T-helper 22 cell (primary cell): Measurements from ENCODE around the gene TRAPPC4.
"Not testable (repeated sequence)": the region's sequence is repeated elsewhere in the genome, so short reads cannot be mapped to it uniquely, and the experiment has no call there.

Experiments
- DNase-seq: peaks from one replicate; pipeline ENCODE4 v3.0.0-alpha.2; 2020; ENCODE audit warnings: low read depth

Gene TRAPPC4

DNA sequence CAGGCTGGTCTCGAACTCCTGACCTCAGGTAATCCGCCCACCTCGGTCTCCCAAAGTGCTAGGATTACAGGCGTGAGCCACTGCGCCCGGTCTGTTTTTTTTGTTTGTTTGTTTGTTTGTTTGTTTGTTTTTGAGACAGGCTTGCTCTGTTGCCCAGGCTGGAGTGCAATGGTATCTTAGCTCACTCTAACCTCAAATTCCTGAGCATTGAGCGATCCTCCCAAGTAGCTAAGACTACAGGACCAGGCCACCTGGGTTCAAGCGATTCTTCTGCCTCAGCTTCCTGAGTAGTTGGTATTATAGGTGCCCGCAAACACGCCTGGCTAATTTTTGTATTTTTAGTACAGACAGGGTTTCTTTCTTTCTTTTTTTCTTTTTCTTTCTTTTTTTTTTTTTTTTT is 14.9 kb downstream of the TRAPPC4 start:
- not testable (repeated sequence) for DNase-seq

- no peak for DNase-seq
These were observed 16.2 kb downstream of the TRAPPC4 start for GRCh38 chr11:119034813-119035212.

DNA sequence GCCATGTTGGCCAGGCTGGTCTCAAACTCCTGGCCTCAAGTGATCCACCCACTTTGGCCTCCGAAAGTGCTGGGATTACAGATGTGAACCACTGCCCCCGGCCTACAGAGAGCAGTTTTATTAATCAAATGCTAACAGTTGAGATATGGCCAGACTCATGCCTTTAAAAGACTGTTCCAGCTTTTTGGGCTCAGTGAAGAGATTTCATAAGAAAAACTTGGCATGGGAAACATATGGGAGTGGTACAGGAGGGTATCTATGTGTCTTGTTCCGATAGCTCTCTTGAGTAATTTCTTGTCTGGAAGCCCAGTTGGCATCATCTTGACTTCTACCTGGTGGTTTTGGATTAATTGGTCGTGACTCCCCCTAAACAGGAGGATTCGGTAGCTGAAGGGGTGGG is 20.3 kb downstream of the TRAPPC4 start:
- no peak for DNase-seq

GRCh38 chr11:119039471-119039870 is 20.9 kb downstream of the TRAPPC4 start:
- DNase-seq: not testable (repeated sequence)

GRCh38 chr11:119041821-119042514 is 23.4 kb downstream of the TRAPPC4 start:
- DNase-seq: no peak

DNA sequence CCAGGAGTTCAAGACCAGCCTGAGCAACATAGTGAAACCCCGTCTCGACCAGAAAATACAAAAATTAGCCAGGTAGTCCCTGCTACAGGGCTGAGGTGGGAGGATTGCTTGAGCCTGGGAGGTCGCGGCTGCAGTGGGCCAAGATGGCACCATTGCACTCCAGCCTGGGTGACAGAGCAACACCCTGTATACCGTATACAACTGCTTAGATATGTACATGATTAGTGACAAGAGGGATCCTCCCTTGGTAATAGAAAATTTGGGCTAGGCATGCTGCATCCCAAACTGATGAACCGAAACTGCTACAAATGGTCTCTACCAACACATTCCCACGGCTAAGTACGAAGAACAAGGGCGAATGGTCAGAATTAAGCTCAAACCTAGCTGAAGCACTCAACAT is 24.4 kb downstream of the TRAPPC4 start:
- DNase-seq: no peak

GRCh38 chr11:119044708-119045107 is 26.1 kb downstream of the TRAPPC4 start:
- no peak for DNase-seq

DNA sequence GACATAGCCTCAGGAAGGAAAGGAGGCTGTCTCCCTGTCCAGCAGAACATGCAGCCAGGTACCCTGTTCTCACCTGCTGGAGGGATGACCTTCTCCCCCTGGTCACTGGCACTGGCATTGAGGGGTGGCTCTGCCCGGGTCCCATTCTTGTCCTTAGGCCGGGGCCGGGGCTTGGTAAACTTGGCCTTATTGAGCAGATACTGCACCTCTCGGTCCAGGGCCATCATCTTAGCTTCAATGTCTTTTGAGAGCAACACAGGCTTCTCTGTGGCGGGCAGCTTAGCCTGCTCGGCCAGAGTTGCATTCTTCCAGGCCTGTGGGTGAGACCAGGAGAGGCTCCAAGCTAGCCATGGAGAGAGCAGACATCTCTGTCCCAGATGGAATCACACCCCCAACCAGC is 27.9 kb downstream of the TRAPPC4 start:
- no peak for DNase-seq

- no peak for DNase-seq
These were observed 28.6 kb downstream of the TRAPPC4 start for GRCh38 chr11:119047205-119047604.

- no peak for DNase-seq
These were observed 30.1 kb downstream of the TRAPPC4 start for GRCh38 chr11:119048644-119049043.

DNA sequence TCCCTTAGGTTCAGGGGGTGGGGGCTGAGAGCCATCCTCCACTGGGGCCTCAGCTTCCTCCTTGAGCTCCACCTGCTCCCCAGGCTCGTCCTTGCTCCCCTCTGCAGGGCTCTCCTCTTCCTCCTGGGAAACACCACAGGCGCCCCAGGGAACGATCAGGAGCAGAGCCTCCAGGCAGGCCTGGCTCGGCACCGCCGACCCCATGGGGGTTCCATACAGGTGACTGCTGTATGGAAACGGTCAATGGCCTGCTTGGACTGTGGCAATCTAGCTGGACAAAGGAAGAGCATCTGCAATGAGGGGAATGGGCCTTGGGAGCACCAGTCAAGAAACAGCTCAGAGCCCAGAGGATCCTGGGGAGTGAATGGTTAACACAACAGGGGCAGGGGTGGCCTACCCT is 30.5 kb downstream of the TRAPPC4 start:
- DNase-seq: no peak

DNA sequence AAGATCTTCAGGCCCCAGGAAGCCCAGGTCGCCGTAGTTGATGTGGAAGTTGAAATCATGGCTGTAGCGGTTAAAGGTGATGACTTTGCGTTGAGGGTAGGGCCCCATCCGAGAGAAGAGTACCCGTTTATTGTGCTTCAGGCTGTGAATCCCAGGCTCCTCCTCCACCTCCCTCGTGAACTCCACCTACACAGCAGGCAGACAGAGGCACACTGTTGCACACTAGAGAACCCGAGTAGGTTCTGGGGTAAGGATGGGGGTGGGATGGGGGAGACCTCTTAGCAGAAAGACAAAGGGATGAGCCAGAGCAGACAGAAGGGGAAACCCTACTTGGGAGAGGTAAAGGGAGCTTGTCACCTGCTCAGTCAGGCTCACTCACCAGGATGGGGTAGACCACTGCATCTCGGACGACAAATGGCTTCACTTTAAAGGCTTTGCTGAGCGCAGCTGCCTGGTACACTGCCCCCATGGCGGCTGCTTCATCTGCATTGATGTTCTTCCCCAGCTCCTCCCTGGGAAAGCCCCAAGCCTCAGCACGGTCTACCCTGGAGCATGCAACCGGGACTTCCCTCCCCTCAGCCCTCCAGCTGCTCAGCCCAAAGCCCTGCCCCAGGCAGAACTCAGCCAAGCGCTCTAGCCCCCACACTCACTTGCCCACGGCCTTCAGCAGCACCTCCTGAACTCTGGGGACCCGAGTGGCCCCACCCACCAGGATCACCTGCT is 33.0 kb downstream of the TRAPPC4 start:
- no peak for DNase-seq

GRCh38 chr11:119052163-119052814 is 33.7 kb downstream of the TRAPPC4 start:
- DNase-seq: no peak

- DNase-seq: no peak
These were observed 35.9 kb downstream of the TRAPPC4 start for GRCh38 chr11:119054418-119054817.

DNA sequence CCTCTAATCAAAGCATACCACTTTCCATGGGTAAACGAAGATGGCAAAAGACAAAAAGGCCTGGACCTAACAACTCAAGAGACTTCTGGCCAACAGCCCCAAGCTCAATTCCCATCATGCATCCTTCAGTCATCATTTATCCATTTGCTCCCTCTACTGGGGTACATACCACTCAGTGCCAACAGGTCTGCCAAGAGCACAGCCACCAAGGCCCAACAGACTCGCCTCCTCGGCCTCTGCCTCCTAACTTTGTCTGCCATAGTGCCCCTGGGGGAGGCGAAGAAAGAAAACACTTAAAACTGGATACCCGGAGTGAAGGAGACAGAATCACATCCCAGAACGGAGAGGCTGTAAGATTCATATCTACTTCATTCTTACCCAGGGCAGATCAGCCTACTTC is 37.3 kb downstream of the TRAPPC4 start:
- DNase-seq: no peak

DNA sequence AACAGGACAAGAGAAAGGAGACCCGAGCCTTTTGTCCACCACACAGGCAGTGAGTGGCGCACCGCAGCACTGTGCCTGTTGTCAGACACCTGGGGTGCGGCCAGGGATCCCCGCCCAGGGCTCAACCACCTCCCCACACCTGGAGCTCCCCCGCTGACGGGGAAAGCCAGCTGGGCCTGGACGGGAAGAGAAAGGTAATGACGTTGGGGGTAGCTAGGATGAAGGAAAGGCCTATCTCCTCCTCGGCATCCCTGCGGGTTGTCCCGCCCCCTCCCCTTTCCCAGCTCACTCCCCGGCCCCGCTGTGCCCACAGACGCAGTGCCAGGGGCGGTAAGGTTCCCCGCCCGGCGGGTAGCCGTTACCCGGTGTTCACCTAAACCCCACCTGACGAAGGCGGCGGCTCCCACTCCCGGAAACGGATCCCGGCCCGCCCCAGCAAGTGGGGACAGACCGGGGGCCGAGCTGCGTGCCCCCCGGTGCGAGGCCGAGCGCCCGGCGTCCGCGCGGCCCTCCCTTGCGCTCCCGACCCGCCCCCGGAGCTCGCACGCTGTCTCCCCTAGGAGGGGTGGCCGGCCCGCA is 37.9 kb downstream of the TRAPPC4 start:
- DNase-seq: peak; percentile 44

- DNase-seq: peak; percentile 98
These were observed 38.6 kb downstream of the TRAPPC4 start, which contains the start of gene HYOU1 for GRCh38 chr11:119057000-119057769. TSS of gene HYOU1 (minus strand) at chr11:119057205. CDS start at chr11:119056160, 1,045 bp downstream.

GRCh38 chr11:119059128-119059527 is 40.6 kb downstream of the TRAPPC4 start:
- DNase-seq: not testable (repeated sequence)

- DNase-seq: no peak
These were observed 42.7 kb downstream of the TRAPPC4 start for GRCh38 chr11:119061256-119061655.

DNA sequence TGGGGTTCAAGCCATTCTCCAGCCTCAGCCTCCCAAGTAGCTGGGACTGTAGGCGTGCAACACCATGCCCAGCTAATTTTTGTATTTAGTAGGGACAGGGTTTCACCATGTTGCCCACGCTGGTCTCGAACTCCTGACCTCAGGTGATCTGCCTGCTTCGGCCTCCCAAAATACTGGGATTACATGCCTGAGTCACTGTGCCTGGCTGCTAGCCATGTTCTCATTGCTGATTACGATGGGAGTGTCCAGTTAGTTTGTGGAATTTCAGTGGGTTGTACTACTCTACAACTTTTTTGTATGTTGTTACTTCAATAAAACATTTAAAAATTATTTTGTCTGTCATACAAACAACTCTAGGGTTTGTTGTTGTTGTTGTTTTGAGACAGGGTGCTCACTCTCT is 44.2 kb downstream of the TRAPPC4 start:
- DNase-seq: no peak

DNA sequence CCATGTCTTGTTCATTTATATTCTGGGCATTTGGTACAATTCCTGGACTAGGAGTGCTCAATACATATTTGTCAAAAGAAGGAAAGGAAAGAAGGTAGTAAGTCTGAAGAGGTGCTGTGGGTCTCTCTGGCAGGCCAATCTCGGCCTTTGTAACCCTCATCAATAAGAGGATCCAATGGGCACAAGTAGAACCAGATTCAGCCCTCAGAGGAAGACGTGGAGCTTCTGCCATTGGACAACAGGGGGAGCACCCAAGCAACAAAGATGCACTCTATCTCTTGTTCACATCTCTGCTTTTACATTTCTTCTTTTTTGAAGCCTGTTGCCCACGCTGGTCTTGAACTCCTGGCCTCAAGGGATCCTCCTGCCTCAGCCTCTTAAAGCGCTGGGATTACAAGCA is 46.8 kb downstream of the TRAPPC4 start:
- DNase-seq: no peak
